HG02970 (cell line): ENCODE measurements around the gene BHMT.
"Not testable (repeated sequence)": the region's sequence is repeated elsewhere in the genome, so short reads cannot be mapped to it uniquely, and the experiment has no call there.

Source experiments
- ATAC-seq: cut with Tn5 transposase; IDR thresholded peaks from one replicate; pipeline ENCODE4 v1.9.1; 2021; ENCODE audit warnings: mild to moderate bottlenecking, moderate library complexity, moderate number of reproducible peaks; ENCODE audit not compliant: unreplicated experiment, low FRiP score

Gene BHMT

DNA sequence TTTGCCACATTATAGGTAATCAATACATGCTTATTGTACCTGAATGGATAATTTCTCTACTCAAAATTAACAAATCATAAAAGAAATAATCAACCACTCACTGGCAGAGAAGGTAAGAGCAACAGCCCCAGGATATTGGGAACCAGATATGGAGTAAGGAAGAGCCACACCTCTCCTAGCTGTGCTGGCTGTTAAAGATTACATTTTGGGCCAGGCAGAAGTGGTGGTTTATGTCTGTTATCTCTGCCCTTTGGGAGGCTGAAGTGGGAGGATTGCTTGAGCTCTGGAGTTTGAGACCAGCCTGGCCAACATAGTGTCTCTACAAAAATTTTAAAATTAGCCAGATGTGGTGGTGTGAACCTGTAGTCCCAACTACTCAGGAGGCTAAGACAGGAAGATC is 56.4 kb downstream of the BHMT start:
- no peak for ATAC-seq

DNA sequence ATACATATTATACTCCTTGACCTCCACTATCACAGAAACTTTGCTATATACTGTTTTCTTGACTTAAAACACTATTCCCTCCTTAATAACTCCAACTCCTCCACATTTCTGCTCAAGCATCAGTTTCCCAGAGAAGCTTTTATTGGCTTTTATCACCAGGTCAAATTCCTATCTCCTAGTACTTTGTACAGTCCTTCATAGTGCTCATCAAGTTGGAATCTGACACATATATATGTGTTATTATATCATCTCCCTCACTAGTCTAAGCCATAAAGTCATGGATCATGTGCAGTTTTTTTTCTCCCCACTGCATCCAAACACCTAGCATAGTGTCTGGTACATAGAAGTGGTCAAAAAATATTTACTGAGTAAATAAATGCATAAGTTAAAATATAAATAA is 59.1 kb downstream of the BHMT start:
- ATAC-seq = no peak

DNA sequence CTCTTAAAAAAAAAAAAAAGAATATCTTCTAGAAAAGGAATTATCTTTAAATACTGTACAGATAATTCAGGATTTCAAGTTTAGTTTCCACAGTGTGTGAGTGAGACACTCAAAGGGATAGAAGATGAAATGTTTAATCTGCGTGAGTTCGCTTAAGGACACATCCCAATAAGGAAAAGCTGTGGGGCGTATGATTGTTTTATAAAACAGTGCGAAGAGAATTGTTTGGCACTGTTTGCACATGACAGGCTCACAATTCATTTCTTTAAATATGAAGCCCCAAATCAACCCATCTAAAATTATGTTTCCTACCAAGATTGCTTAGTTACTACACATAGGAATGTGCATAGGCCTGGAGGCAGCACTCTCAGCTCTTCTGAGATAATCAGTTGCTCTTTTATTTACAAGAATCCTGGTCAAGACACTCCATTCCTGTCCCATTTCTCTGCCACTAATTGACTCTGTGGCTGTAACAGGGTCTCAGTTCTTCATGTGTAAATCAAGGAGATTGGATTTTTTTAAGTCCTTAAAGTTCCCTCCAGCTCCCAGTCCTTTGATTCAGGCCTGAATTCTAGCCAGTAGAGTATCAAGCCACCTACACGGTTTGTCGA is 60.1 kb downstream of the BHMT start:
- ATAC-seq = no peak

DNA sequence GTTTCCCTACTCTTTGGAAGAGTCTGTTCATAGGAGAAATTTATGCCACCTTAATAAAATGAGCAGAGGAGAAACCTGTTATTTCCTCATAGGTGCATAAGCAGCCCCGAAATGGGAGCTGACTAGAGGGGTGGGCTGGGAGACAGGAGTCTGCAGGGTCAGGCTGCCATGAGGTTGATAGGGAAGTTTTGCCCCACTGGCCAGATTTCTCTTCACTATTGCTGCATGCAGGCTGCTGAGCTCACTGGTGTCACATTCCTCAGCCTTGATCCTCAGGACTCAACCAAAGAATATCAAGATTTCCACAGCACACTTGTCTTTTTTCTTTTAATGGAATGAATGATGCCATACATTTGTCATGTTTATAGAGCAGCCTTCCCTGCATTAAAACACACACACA is 60.7 kb downstream of the BHMT start:
- ATAC-seq = no peak

DNA sequence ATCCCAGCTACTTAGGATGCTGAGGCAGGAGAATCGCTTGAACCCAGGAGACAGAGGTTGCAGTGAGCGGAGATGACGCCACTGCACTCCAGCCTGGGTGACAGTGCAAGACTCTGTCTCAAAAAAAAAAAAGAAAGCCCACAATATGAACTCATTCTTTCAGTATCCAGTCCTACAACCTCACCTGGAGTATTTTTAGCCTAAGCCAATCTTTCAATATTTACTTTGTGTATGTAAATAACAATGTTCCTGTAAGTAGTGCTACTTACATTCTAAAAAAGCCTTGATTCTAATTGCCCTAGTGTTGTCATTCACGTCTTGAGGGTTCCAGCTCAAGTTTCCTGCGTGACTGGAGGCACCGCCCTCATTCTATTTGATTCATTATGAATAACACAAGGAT is 62.0 kb downstream of the BHMT start:
- no peak for ATAC-seq

DNA sequence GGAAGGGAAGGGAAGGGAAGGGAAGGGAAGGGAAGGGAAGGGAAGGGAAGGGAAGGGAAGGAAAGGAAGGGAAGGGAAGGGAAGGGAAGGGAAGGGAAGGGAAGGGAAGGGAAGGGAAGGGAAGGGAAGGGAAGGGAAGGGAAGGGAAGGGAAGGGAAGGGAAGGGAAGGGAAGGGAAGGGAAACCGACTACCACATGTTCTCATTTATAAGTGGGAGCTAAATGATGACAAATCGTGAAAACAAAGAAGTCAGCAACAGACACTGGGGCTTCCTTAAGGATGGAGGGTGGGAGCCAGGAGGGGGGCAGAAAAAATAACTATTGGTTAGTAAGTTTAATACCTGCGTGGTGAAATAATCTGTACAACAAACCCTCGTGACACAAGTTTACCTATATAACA is 68.8 kb downstream of the BHMT start:
- not testable (repeated sequence) for ATAC-seq

DNA sequence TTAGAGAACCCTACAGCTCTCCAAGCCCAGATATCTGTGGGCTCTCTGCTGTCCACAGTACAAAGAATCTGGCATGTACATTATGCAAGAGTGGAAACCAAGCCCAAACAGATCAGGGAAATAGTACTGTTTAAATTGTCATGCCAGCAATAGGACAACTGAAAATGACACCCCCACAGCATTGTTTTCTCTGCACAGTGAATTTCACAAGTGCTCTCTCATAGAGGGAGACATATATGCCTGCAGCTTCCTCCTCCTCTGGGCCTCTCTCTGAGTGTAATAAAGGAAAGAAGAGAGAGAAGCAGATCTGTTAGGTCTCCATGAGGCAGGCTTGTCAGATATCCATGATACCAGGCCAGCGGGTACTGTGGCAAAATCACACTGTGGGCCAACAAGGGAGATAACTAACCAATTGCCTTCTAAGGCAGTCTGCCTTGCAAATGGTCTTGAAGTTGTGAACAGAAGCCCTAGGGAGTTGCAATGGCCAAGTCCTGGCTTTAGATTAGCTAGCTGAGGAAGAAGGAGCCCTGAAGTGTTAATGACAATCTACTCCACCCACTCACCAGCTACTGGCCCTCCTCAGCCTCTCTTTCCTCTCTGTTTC is 69.9 kb downstream of the BHMT start:
- ATAC-seq = no peak
